HG02623 (cell line): Measurements from ENCODE around the gene DGKH.
"Not testable (repeated sequence)": the region's sequence is repeated elsewhere in the genome, so short reads cannot be mapped to it uniquely, and the experiment has no call there.

ENCODE experiments used
- ATAC-seq: cut with Tn5 transposase; IDR thresholded peaks from one replicate; pipeline ENCODE4 v1.9.1; 2021; ENCODE audit warnings: moderate library complexity; ENCODE audit not compliant: unreplicated experiment

The DGKH gene

DNA sequence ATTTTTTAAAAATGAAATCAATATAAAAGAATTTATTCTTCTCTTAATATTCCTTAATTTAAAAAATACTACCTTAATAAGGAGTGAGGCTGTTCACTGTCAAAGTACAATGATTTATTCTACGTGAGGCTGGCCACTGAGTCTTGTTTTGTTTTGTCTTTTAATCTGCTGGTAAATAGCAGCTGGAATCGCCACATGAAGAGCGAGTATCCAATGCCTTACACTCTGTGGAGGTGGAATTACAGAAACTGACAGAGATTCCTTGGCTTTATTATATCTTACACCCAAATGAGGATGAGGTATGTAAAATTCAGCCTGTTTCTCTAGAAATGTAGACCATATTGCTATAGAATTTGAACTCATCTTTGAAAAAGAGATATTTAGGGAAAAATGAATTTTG, 170.6 kb downstream of the DGKH start:
- ATAC-seq: no peak

GRCh38 chr13:42219876-42220275, 171.4 kb downstream of the DGKH start:
- no peak for ATAC-seq

DNA sequence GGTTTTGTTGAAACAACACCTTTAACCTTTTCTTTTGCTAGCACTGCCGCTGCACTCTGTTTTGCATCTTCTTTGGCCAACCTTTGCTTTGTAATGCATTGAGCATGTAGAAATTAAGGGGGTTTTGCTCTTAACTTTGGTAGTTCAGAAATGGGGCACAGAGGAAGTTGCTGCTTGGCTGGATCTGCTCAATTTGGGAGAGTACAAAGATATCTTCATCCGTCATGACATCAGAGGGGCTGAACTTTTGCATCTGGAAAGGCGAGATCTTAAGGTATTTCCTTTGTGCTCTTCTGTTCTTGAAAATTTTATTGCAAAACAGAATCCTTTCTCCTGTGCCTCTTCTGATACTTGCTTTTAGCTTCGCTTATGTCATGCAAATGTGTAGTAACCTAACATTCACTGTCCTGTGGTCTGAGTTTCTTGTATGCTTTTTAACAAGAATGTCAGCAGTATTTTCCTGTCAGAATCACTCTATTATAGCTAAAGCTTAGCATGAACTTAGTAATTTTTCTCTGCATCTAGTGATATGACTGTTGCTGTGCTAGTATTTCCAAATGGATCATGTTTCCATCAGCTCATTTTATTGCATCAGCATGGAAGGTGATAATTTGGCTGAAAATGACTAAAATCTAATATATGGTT, 172.8 kb downstream of the DGKH start:
- no peak for ATAC-seq

DNA sequence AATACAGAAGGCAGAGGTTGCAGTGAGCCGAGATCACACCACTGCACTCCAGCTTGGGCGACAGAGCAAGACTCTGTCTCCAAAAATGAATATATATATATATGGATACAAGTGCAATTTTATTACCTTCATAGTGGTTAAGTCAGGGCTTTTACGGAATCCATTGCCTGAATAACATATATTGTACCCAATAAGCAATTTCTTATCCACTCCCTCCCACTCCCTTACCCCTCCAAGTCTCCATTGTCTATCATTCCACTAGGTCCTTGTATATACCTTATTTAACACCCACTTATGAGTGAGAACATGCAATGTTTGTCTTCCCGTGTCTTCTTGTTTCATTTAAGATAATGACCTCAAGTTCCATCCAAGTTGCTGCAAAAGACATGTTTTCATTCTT, 175.2 kb downstream of the DGKH start:
- no peak for ATAC-seq

DNA sequence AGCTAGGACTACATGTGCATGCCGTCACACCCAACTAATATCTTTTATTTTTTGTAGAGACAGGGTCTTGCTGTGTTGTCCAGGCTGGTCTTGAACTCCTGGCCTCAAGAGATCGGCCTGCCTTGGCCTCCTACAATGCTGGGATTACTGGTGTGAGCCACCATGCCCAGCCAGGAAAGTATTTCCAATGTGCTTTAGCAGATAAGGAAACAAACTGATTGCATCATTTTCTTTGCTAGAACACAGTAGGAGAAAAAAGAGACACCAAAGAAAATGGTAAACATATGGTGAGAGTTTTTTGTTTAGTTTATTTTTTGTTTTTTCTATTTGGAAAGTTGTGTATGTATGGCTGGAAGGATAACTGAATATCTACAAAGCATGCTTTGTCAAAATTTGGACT, 176.6 kb downstream of the DGKH start:
- no peak for ATAC-seq

GRCh38 chr13:42226759-42227158, 178.3 kb downstream of the DGKH start:
- not testable (repeated sequence) for ATAC-seq

- no peak for ATAC-seq
These were observed 180.1 kb downstream of the DGKH start for GRCh38 chr13:42228527-42228926.

GRCh38 chr13:42229287-42229686, 180.8 kb downstream of the DGKH start:
- no peak for ATAC-seq

- no peak for ATAC-seq
These were observed 184.2 kb downstream of the DGKH start for GRCh38 chr13:42232671-42233070.

DNA sequence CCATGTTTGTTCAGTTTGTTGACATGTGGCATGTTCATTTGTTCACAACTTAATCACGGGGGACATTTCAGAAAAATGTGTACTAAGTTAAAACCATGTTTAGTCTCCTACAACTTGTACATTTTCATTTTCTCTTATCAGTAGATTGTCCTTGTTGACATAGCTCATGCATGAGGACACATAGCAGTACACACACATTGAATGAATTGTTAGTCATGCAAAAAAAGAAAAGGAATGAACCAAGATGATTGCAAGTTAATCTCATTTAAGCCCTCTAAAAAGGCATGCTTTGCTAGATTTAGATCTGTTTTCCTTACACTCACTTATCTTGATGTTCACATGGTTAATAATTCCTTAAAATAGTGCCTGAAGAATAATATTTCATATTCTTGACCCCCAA, 185.3 kb downstream of the DGKH start:
- no peak for ATAC-seq

DNA sequence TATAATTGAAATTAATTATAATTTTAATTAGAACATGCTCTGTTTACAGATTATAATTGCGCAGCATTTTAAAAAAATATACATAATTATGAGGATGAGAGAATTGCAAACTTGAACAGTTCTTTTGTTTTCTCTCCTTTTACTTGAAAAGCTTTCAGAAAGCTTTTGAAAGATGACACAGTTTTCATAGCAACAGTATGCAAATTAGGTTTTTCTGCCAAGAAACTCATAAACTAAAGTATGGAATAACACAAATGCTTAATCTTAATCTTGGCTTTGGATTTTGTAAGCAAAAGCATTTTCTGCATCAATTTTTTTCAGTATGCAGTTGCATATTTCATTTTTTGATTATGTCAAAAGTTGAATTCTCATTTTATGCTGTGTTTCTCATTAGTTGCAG, 190.7 kb downstream of the DGKH start:
- ATAC-seq: no peak

- ATAC-seq: no peak
These were observed 191.2 kb downstream of the DGKH start for GRCh38 chr13:42239644-42240043.

DNA sequence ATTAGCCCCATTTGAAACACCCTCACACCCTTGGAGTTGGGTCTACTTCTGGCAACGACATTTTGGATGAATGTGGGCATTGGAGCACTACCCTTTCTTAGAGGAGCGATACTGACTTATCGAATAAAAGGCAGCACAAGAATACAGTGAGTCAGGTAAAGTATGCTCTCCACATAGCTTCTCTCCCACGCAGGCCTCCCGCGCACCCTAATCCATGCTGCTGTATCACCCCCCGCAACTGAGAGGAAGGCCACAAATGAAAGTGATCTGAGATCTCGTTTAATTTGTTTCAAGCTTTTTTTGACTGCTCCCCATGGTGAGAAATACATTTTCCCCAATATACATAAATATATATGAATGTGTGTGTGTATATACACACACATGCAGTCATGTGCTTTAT, 198.1 kb downstream of the DGKH start:
- no peak for ATAC-seq

- no peak for ATAC-seq
These were observed 199.4 kb downstream of the DGKH start for GRCh38 chr13:42247883-42248282.

DNA sequence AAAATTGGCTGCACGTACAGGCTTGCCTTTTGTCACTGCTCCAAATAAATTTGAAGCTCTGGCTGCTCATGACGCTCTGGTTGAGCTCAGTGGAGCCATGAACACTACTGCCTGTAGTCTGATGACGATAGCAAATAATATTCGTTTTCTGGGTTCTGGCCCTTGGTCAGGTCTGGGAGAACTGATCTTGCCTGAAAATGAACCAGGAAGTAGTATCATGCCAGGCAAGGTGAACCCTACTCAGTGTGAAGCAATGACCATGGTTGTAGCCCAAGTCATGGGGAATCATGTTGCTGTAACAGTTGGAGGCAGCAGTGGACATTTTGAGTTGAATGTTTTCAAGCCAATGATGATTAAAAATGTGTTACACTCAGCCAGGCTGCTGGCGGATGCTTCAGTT, 207.4 kb downstream of the DGKH start:
- no peak for ATAC-seq

DNA sequence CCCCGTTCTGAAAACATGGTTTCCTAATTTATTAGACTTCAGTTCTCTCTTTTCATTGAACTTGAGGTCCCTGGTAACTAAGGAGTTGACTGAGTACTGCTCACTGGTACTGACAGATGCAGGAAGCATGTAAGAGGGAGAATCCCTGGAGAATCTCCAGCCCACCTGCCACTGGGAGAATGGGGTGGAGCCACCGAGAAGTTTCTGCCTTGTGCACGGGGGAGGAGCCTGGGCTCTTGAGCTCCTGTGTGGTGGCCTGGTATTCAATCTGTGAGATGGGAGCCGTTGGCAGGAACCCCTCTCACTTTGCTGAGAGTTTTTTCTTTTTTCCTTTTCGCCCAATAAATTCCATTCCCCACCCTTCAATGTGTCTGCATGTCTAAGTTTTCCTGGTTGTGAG, 210.3 kb downstream of the DGKH start:
- no peak for ATAC-seq

GRCh38 chr13:42259515-42259914, 211.1 kb downstream of the DGKH start:
- ATAC-seq: no peak

DNA sequence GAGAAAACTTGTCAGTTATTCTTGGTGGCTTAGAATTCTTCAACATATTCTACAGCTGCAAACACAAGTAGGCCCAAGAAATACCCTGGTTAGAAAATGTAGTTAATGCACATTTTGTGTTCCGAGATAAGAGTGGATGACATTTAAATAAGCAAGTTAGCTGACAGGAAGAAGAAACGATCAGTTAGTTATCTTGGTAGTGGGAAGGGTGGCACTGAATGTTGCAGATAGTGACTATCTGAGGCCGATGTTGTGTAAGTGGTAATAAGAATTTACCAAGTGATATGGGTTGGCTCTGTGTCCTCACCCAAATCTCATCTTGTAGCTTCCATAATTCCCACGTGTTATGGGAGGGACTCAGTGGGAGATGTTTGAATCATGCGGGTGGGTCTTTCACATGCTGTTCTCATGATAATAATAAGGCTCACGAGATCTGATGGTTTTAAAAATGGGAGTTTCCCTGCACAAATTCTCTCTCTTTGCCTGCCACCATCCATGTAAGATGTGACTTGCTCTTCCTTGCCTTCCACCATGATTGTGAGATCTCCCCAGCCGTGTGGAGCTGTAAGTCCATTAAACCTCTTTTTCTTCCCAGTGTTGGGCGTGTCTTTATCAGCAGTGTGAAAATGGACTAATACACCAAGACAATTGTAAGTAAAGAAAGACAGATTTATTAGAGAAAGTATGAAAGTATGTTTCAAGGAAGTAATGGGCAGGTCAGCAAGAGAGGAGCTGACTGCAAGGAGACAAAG, 212.6 kb downstream of the DGKH start:
- no peak for ATAC-seq

DNA sequence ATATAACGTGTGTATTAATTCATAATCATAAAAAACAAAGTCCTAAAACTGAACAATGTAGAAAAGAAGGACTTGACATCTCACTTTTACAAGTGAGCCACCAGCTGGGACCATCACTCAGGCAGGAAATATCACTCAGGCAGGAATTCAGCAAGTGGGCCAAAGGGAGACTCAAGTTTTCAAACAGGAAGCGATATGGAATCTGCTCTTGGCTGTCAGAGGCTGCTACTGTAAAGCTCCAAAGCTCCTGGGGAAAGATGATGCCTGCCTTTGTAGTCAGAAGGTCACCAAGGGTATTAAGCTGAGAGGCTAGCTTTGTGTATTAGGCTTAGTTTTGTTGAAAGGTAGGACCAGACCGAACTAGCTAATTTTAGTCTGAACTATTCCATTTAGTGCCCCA, 218.0 kb downstream of the DGKH start:
- no peak for ATAC-seq

DNA sequence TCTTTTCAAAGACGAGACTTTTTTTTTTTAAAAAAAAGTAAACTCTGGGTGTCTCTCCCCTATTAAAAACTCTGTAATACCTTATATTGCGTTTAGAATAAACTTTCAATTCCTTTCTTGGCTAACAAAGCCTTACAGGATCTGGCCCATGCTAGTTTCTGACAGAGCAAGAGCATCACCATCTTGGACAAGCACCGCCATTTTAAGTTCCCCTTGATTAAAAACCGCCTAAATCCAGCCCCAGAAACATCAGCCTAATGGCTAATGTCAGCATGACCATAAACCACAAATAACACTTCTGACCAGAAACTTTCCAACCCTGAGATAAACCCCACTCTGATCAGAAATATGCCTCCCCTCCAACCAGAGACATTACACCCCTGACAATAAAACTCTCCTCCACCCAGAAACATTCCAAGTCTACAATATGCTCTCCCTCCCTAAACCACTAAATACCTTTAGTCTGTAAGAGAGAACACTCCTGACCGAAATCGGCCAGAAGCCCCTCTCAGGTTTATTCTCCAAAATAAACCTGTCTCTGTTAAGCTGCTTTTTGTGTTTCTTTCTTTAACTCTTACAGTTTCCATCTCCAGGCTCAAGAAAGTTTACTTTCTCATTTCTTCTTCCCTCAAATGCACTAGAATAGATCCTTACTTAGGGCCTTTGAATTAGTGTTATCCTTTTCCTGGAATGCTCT, 221.9 kb downstream of the DGKH start:
- no peak for ATAC-seq

- no peak for ATAC-seq
These were observed 222.4 kb downstream of the DGKH start for GRCh38 chr13:42270857-42271215.
